Activated naive CD4-positive, alpha-beta T cell treated with anti-CD3 and anti-CD28 coated beads, Interleukin-2, amount 50 U/mL, for 72 hours (primary cell): ENCODE results near the gene KRTAP12-1. TPM values are rescaled to one million over a fixed set of nuclear protein-coding genes. Genes with fewer than 3 reads are reported as not detected.

Source experiments
- total RNA-seq, 2 donors: library from RNA; stranded (reverse); gene quantifications; one replicate each; pipeline ENCODE4 v1.2.3, GENCODE V29; 2022

Gene KRTAP12-1
- total RNA-seq, 2 donors from 2014 or later: not detected

Other genes with a start within 250 kb of the KRTAP12-1 start
- gene LRRC3, start 226.7 kb downstream of the KRTAP12-1 start, total RNA-seq: 1 to 10 TPM; 4.8 to 5.6 TPM
- not detected for gene KRTAP10-1, start 142.0 kb downstream of the KRTAP12-1 start, total RNA-seq
- gene KRTAP10-2, start 130.7 kb downstream of the KRTAP12-1 start, total RNA-seq: not detected
- gene KRTAP10-3, start 123.4 kb downstream of the KRTAP12-1 start, total RNA-seq: not detected
- gene KRTAP10-4, start 108.4 kb downstream of the KRTAP12-1 start, total RNA-seq: not detected
- not detected for gene KRTAP10-5, start 101.6 kb downstream of the KRTAP12-1 start, total RNA-seq
- not detected for gene KRTAP10-6, start 89.7 kb downstream of the KRTAP12-1 start, total RNA-seq
- gene KRTAP10-7, start 81.6 kb downstream of the KRTAP12-1 start, total RNA-seq: not detected
- not detected for gene KRTAP10-8, start 70.1 kb downstream of the KRTAP12-1 start, total RNA-seq
- not detected for gene KRTAP10-9, start 55.1 kb downstream of the KRTAP12-1 start, total RNA-seq
- gene KRTAP10-10, start 44.8 kb downstream of the KRTAP12-1 start, total RNA-seq: not detected
- gene KRTAP10-11, start 35.7 kb downstream of the KRTAP12-1 start, total RNA-seq: not detected
- not detected for gene KRTAP12-4, start 27.5 kb downstream of the KRTAP12-1 start, total RNA-seq
- not detected for gene KRTAP12-3, start 24.2 kb downstream of the KRTAP12-1 start, total RNA-seq
- not detected for gene KRTAP12-2, start 15.2 kb downstream of the KRTAP12-1 start, total RNA-seq
- gene KRTAP10-12, start 15.0 kb upstream of the KRTAP12-1 start, total RNA-seq: not detected
- not detected for gene TSPEAR, start 29.4 kb upstream of the KRTAP12-1 start, total RNA-seq
- gene UBE2G2, start 119.7 kb upstream of the KRTAP12-1 start, total RNA-seq: 100 to 1,000 TPM; 114 to 126 TPM
- 10 to 100 TPM; 72.8 to 81.2 TPM for gene SUMO3, start 135.9 kb upstream of the KRTAP12-1 start, total RNA-seq
- gene PTTG1IP, start 191.5 kb upstream of the KRTAP12-1 start, total RNA-seq: 10 to 100 TPM; 61.7 to 99.8 TPM
- gene ITGB2, start 238.7 kb upstream of the KRTAP12-1 start, total RNA-seq: 100 to 1,000 TPM; 151 to 272 TPM